Measurements from ENCODE around the gene MICOS13. TPM values are rescaled to one million over a fixed set of nuclear protein-coding genes. Genes with fewer than 3 reads are reported as not detected.

MICOS13 gene
- total RNA-seq, 2 experiments from 2014 or later, result 39.2 to 119 TPM

DNA sequence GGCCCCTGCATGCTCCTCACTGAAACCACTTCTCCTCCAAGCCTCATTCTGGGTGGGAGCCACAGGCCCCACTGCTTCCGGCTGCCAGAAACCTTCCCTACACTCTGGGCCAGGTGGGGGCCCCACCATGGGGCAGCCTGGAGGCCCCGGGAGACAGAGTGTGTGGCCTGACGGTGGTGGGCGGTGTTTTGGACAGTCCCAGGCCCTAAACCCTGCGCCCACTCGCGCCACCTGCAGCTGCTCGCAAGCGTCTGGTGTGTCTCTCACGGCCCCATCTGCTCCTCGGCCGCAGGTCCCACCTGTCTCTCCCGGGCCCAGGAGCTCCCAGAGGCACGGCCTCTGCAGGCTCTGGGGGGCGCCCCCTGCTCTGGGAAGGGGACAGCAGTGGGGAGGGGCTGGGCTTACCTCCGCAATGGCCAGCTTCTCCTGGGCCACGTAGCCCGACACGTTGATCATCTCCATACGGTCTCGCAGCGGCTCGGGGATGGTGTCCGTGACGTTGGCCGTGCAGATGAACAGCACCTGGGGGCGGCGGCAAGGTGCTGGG lies 15.4 kb upstream of the MICOS13 start:
- DNase-seq (ENCODE audit: low spot score), result no peak
- intact Hi-C loops (cut with micrococcal nuclease; ENCODE audit: unreplicated experiment), result no loop called here
- H3K27ac ChIP-seq (ENCODE audit: low read depth, low read length, poor library complexity, severe bottlenecking), result no peak overlapping the region
- peaks cover 13% of the 10 kb centered on the region for H3K4me1 ChIP-seq (ENCODE audit: insufficient read depth, low read length, poor library complexity, severe bottlenecking)
- H3K36me3 ChIP-seq (ENCODE audit: insufficient read depth, low read length), result peaks cover 98% of the 10 kb centered on the region
- POLR2A ChIA-PET, result no interaction called here
- H3K79me2 ChIP-seq (ENCODE audit: insufficient read depth, low read depth, low read length), result peaks cover 30% of the 10 kb centered on the region
- H3K9me3 ChIP-seq (ENCODE audit: low read length), result no peaks in the 10 kb centered on the region
- no peak overlapping the region for H3K4me3 ChIP-seq (ENCODE audit: low read depth, low read length, poor library complexity, severe bottlenecking)
- no TSS peak for BruUV-seq (replicated peaks)
- H2AFZ ChIP-seq (ENCODE audit: low read length), result no peak overlapping the region
- H4K20me1 ChIP-seq (ENCODE audit: insufficient read depth, low read length), result 0 out of 2 replicates have a peak, but pooled peaks cover 4% of the 10 kb centered on the region
- TF ChIP-seq, protein P1, sequence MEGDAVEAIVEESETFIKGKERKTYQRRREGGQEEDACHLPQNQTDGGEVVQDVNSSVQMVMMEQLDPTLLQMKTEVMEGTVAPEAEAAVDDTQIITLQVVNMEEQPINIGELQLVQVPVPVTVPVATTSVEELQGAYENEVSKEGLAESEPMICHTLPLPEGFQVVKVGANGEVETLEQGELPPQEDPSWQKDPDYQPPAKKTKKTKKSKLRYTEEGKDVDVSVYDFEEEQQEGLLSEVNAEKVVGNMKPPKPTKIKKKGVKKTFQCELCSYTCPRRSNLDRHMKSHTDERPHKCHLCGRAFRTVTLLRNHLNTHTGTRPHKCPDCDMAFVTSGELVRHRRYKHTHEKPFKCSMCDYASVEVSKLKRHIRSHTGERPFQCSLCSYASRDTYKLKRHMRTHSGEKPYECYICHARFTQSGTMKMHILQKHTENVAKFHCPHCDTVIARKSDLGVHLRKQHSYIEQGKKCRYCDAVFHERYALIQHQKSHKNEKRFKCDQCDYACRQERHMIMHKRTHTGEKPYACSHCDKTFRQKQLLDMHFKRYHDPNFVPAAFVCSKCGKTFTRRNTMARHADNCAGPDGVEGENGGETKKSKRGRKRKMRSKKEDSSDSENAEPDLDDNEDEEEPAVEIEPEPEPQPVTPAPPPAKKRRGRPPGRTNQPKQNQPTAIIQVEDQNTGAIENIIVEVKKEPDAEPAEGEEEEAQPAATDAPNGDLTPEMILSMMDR (conservative IDR thresholded peaks at IDR 0.05; ENCODE audit: low read length), result 0 out of 2 replicates have a peak, but pooled peaks have one; percentile 20
- no peak for TF ChIP-seq EZH2phosphoT487 (IDR thresholded peaks at IDR 0.05; ENCODE audit: borderline replicate concordance, low read depth, low read length)
- no peak overlapping the region for H3K4me2 ChIP-seq (ENCODE audit: low read length)
- CTCF ChIA-PET (ENCODE audit: unreplicated experiment), result no interaction called here
- no peaks in the 10 kb centered on the region for H3K9me2 ChIP-seq (ENCODE audit: insufficient read depth, low read length)

DNA sequence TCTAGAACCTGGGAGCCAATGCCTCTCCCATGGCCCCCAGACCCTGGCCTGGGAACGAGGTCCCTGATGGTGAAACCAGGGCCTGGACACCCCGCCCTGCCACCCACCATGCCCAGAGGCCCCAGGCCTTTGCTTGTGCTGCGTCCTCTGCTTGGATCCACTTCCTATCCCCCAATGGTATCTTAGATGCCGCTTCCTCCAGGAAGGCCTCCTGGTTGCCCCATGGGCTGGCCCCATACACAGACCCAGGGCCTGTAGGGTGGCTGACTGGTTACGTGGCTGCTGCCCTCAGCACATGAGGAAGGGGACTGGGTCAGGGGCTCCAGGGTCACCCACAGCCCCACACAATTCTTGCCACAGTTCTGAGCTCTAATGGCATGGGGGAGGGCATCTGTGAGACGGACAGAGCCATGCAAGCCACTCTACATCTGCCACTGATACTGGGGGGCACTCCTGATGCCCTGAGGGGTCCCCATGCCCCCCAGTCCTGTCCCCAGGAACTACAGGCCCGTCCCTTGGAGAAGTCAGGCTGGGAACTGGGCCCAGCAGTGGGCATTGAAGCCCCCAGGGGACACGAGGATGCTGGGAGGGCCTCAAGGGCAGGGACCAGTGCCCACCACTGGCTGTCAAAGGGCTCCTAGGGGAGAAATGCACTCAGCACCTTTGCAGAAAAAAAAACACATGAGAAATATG lies 14.8 kb upstream of the MICOS13 start:
- peaks cover 98% of the 10 kb centered on the region for H3K36me3 ChIP-seq (ENCODE audit: insufficient read depth, low read length)

More for the DNA sequence above, 14.8 kb upstream of the MICOS13 start:
- intact Hi-C loops (cut with micrococcal nuclease; ENCODE audit: unreplicated experiment), result no loop called here
- ChIA-PET CTCF (ENCODE audit: unreplicated experiment) (no interaction called here), POLR2A (no interaction called here)
- Histone ChIP-seq H3K4me3 (ENCODE audit: low read depth, low read length, poor library complexity, severe bottlenecking) (no peak overlapping the region), H3K79me2 (ENCODE audit: insufficient read depth, low read depth, low read length) (peaks cover 36% of the 10 kb centered on the region), H3K27ac (ENCODE audit: low read depth, low read length, poor library complexity, severe bottlenecking) (no peak overlapping the region), H3K4me1 (ENCODE audit: insufficient read depth, low read length, poor library complexity, severe bottlenecking) (peaks cover 13% of the 10 kb centered on the region), H3K9me3 (ENCODE audit: low read length) (no peaks in the 10 kb centered on the region), H3K9me2 (ENCODE audit: insufficient read depth, low read length) (no peaks in the 10 kb centered on the region), H3K4me2 (ENCODE audit: low read length) (no peak overlapping the region), H4K20me1 (ENCODE audit: insufficient read depth, low read length) (0 out of 2 replicates have a peak, but pooled peaks cover 6% of the 10 kb centered on the region), H2AFZ (ENCODE audit: low read length) (no peak overlapping the region)
- DNase-seq (ENCODE audit: low spot score), result no peak
- BruUV-seq (replicated peaks), result no TSS peak
- TF ChIP-seq, protein P1 (conservative IDR thresholded peaks at IDR 0.05; ENCODE audit: low read length), result no peak
- no peak for TF ChIP-seq EZH2phosphoT487 (IDR thresholded peaks at IDR 0.05; ENCODE audit: borderline replicate concordance, low read depth, low read length)
